Trophoblast cell (in vitro differentiated cells and primary cell): ENCODE measurements around the gene TCHHL1.

Source experiments
- DNase-seq, 2 donors: peaks; one replicate each; pipeline ENCODE4 v3.0.0-alpha.2; 2016
- H2AFZ ChIP-seq: 2 replicates; pipeline ENCODE4 v1.6.1; 2013; ENCODE audit warnings: low read length, moderate library complexity, mild to moderate bottlenecking; ENCODE audit not compliant: insufficient read depth, poor library complexity
- H2AK5ac ChIP-seq: 2 replicates; pipeline ENCODE4 v1.6.1; 2013; ENCODE audit warnings: mild to moderate bottlenecking, low read length
- H2BK120ac ChIP-seq: 2 replicates; pipeline ENCODE4 v1.6.1; 2013; ENCODE audit warnings: low read length, mild to moderate bottlenecking, moderate library complexity; ENCODE audit not compliant: insufficient read depth, poor library complexity
- H2BK12ac ChIP-seq: 2 replicates; pipeline ENCODE4 v1.6.1; 2013; ENCODE audit warnings: mild to moderate bottlenecking, low read length, moderate library complexity
- H2BK5ac ChIP-seq: 2 replicates; pipeline ENCODE4 v1.6.1; 2013; ENCODE audit warnings: low read length, low read depth, moderate library complexity, mild to moderate bottlenecking; ENCODE audit not compliant: poor library complexity
- H3K14ac ChIP-seq: 2 replicates; pipeline ENCODE4 v1.6.1; 2013; ENCODE audit warnings: mild to moderate bottlenecking, low read length
- H3K18ac ChIP-seq: 2 replicates; pipeline ENCODE4 v1.6.1; 2013; ENCODE audit warnings: mild to moderate bottlenecking, low read length
- H3K23ac ChIP-seq: 2 replicates; pipeline ENCODE4 v1.6.1; 2013; ENCODE audit warnings: low read length
- H3K27ac ChIP-seq: 2 replicates; pipeline ENCODE4 v1.5.1; 2013; ENCODE audit warnings: low read depth, mild to moderate bottlenecking, inconsistent platforms, low read length, moderate library complexity
- H3K27me3 ChIP-seq: 2 replicates; pipeline ENCODE4 v1.6.1; 2013; ENCODE audit warnings: inconsistent platforms, mild to moderate bottlenecking, low read length, moderate library complexity; ENCODE audit not compliant: insufficient read depth
- H3K36me3 ChIP-seq, 2 experiments: 1 replicate in 1 of 2; 2 replicates in 1 of 2; pipeline ENCODE4 v1.6.1; 2013; ENCODE audit warnings: low read length in 2 of 2, mild to moderate bottlenecking in 2 of 2, moderate library complexity in 1 of 2; ENCODE audit not compliant: insufficient read depth in 2 of 2, control insufficient read depth in 1 of 2
- H3K4ac ChIP-seq: 2 replicates; pipeline ENCODE4 v1.6.1; 2013; ENCODE audit warnings: low read depth, mild to moderate bottlenecking, low read length, moderate library complexity
- H3K4me1 ChIP-seq, 2 experiments: 1 replicate in 1 of 2; 2 replicates in 1 of 2; pipeline ENCODE4 v1.6.1; 2013; ENCODE audit warnings: low read length in 2 of 2, mild to moderate bottlenecking in 2 of 2, moderate library complexity in 1 of 2; ENCODE audit not compliant: insufficient read depth in 2 of 2, control insufficient read depth in 1 of 2
- H3K4me2 ChIP-seq: 2 replicates; pipeline ENCODE4 v1.6.1; 2013; ENCODE audit warnings: inconsistent platforms, mild to moderate bottlenecking, low read length, moderate library complexity
- H3K4me3 ChIP-seq: 2 replicates; pipeline ENCODE4 v1.5.1; 2013; ENCODE audit warnings: mild to moderate bottlenecking, low read depth, low read length, inconsistent platforms
- H3K79me1 ChIP-seq: one replicate; pipeline ENCODE4 v1.6.1; 2013; ENCODE audit warnings: low read length
- H3K79me2 ChIP-seq: 2 replicates; pipeline ENCODE4 v1.6.1; 2013; ENCODE audit warnings: low read length, mild to moderate bottlenecking; ENCODE audit not compliant: control insufficient read depth, insufficient read depth, poor library complexity
- H3K9ac ChIP-seq: 2 replicates; pipeline ENCODE4 v1.6.1; 2013; ENCODE audit warnings: mild to moderate bottlenecking, low read length
- H3K9me3 ChIP-seq: 2 replicates; pipeline ENCODE4 v1.6.1; 2013; ENCODE audit warnings: low read depth, mild to moderate bottlenecking, control low read depth, inconsistent platforms, low read length; ENCODE audit not compliant: insufficient read depth
- H4K12ac ChIP-seq: 2 replicates; pipeline ENCODE4 v1.6.1; 2013; ENCODE audit warnings: low read depth, mild to moderate bottlenecking, low read length, moderate library complexity
- H4K8ac ChIP-seq: 2 replicates; pipeline ENCODE4 v1.6.1; 2013; ENCODE audit warnings: low read depth, mild to moderate bottlenecking, low read length, moderate library complexity
- H4K91ac ChIP-seq: one replicate; pipeline ENCODE4 v1.6.1; 2013; ENCODE audit warnings: low read depth, mild to moderate bottlenecking, low read length, moderate library complexity
- WGBS: extraction: QIAGEN DNeasy Blood & Tissue Kit; methylation state at CpG from one replicate; pipeline ENCODE4 v1.1.7; 2013; ENCODE audit warnings: missing lambda C conversion rate; ENCODE audit not compliant: insufficient read length, insufficient coverage; ENCODE audit errors: extremely low coverage; 5-methylcytosine and 5-hydroxymethylcytosine counted together

The TCHHL1 gene

DNA sequence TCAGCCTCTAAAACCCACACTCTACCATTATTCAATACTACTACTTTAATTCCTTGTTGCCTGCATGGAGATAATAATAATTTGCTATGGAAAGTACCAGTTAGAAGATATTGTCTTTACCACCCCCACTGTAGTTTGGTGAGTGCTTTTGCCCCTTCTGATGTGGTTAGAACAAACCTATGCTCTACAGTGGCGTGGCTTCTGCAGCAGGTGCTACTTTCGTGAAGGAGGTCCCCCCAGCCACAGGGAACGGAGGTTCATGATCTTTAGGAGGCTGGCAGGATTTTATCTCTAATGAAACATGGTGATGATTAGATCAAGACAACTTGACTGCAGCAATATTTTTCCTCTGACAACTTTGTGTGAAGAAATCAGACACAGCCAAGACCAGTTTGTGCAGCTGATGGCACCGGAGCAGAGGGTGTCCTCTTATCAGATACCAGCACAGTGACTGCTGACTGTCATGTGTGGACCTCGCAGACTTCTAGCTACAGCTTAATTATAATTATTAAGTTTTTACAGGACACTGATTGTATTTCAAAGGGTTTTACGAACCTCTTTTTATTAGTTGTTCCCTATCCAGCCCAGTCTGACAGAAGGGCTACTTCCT is 37.1 kb upstream of the TCHHL1 start:
- Histone ChIP-seq H3K4me1 (no peaks in the 10 kb centered on the region), H2BK120ac (no peak overlapping the region), H3K23ac (no peak overlapping the region), H4K8ac (no peak overlapping the region), H2BK12ac (no peak overlapping the region), H3K79me1 (no peaks in the 10 kb centered on the region), H3K36me3 (no peaks in the 10 kb centered on the region), H2AFZ (no peak overlapping the region), H3K14ac (no peak overlapping the region), H4K12ac (no peak overlapping the region), H3K27me3 (no peaks in the 10 kb centered on the region), H3K4me2 (no peak overlapping the region), H3K27ac (no peak overlapping the region), H3K9ac (no peak overlapping the region), H3K4me3 (no peak overlapping the region), H4K91ac (no peak overlapping the region), H3K79me2 (no peaks in the 10 kb centered on the region), H3K4ac (no peak overlapping the region), H2AK5ac (no peak overlapping the region), H3K18ac (no peak overlapping the region), H3K9me3 (peaks cover 7% of the 10 kb centered on the region), H2BK5ac (no peak overlapping the region)
- peak; percentile 57 to 65 for DNase-seq
- no CpG with 5 or more reads among the region's 6 CpGs for WGBS

- no peak overlapping the region for H4K91ac ChIP-seq
- no peaks in the 10 kb centered on the region for H3K4me1 ChIP-seq
- H3K27me3 ChIP-seq: peaks cover 2% of the 10 kb centered on the region
- no peak overlapping the region for H3K18ac ChIP-seq
- H3K9me3 ChIP-seq: no peaks in the 10 kb centered on the region
- H3K4me2 ChIP-seq: no peak overlapping the region
- H4K12ac ChIP-seq: no peak overlapping the region
- no peak overlapping the region for H3K27ac ChIP-seq
- H3K79me1 ChIP-seq: no peaks in the 10 kb centered on the region
- H3K14ac ChIP-seq: no peak overlapping the region
- no peak overlapping the region for H2AFZ ChIP-seq
- no peak overlapping the region for H3K9ac ChIP-seq
- no peak overlapping the region for H2AK5ac ChIP-seq
- no peak overlapping the region for H3K4me3 ChIP-seq
- WGBS: no CpG with 5 or more reads among the region's 1 CpG
- H3K79me2 ChIP-seq: no peaks in the 10 kb centered on the region
- no peak overlapping the region for H4K8ac ChIP-seq
- H3K4ac ChIP-seq: no peak overlapping the region
- no peak overlapping the region for H2BK120ac ChIP-seq
- H2BK12ac ChIP-seq: no peak overlapping the region
- no peak overlapping the region for H3K23ac ChIP-seq
- DNase-seq: no peak
- H3K36me3 ChIP-seq: no peaks in the 10 kb centered on the region
- no peak overlapping the region for H2BK5ac ChIP-seq
These were observed 30.1 kb upstream of the TCHHL1 start for GRCh38 chr1:152118915-152119314.

DNA sequence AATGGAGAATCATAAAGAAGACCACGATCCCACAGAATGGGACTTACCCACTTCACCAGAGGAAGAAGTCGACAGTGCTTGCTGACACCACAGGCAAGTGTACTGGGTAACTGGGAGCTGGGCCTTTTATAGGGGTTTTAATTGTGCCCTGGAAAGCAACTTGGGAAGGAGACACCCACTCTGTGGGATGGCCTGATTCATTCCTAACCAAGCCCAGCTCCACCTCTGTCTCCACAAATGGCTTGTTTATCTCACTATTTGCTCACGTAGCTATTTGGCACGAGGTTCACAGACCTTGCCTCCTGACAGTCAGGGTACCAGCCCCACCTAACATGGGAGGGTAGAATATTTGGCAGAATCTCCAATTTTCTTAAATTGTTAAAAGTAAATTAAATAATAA is 26.5 kb upstream of the TCHHL1 start, which contains the start of gene TCHH:
TCHH (minus strand) TSS at position 101 of the 400 bp plus-strand sequence. CDS start 1,364 bp downstream, outside the sequence.
- no peak within 1 kb of the TSS for H2BK12ac ChIP-seq
- peaks cover 33% of the 10 kb centered on the region for H3K27me3 ChIP-seq
- no peak within 1 kb of the TSS for H3K4me3 ChIP-seq
- no peak within 1 kb of the TSS for H2AFZ ChIP-seq
- H3K4ac ChIP-seq: no peak within 1 kb of the TSS
- H3K9me3 ChIP-seq: peaks cover 17% of the 10 kb centered on the region
- no peak within 1 kb of the TSS for H3K18ac ChIP-seq
- H2BK5ac ChIP-seq: no peak within 1 kb of the TSS
- H3K79me2 ChIP-seq: no peaks in the 10 kb centered on the region
- no peaks in the 10 kb centered on the region for H3K79me1 ChIP-seq
- no peak for DNase-seq
- peaks cover 6 to 9% of the 10 kb centered on the region in 2 experiments for H3K4me1 ChIP-seq
- H3K4me2 ChIP-seq: no peak within 1 kb of the TSS
- no peak within 1 kb of the TSS for H4K91ac ChIP-seq
- H3K27ac ChIP-seq: no peak within 1 kb of the TSS
- no peak within 1 kb of the TSS for H3K23ac ChIP-seq
- H3K36me3 ChIP-seq: no peaks in the 10 kb centered on the region
- no peak within 1 kb of the TSS for H3K14ac ChIP-seq
- H4K8ac ChIP-seq: no peak within 1 kb of the TSS
- WGBS: no CpG with 5 or more reads among the region's 4 CpGs
- H3K9ac ChIP-seq: peak within 1 kb of the TSS; percentile 28
- no peak within 1 kb of the TSS for H2AK5ac ChIP-seq
- no peak within 1 kb of the TSS for H2BK120ac ChIP-seq
- H4K12ac ChIP-seq: no peak within 1 kb of the TSS

DNA sequence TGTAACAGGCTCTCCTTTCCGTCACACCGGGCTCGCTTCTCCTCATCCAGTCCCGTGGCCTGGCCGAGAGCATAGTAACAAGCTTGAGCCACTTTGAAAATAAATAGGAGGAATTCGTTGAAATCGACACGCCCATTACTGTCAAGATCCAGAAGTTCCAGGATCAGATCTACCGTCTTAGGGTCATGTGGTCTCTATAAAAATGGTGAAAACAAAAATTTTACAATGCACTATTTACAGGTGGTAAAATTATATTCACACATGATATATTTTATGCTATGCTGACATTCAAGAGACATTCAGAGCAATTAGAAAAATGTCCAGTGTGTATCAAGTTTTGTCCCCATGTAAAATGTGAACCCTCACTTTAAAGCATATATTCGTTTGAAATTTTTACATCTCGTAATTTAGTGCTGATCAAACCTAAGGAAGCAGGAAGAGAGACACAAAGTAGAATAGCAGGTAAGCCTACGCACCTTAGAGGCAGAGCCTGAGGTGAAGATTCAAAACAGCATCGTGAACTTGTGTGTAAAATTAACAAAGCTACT is 24.1 kb upstream of the TCHHL1 start:
- Histone ChIP-seq H4K12ac (no peak overlapping the region), H2BK12ac (no peak overlapping the region), H3K4ac (no peak overlapping the region)

More for the DNA sequence above, 24.1 kb upstream of the TCHHL1 start:
- Histone ChIP-seq H3K4me3 (no peak overlapping the region), H2AFZ (no peak overlapping the region), H3K79me1 (no peaks in the 10 kb centered on the region), H4K8ac (no peak overlapping the region), H2BK120ac (no peak overlapping the region), H3K9ac (no peak overlapping the region), H3K18ac (no peak overlapping the region), H2AK5ac (no peak overlapping the region), H3K9me3 (peaks cover 39% of the 10 kb centered on the region), H3K79me2 (no peaks in the 10 kb centered on the region), H3K4me1 (peaks cover 6 to 12% of the 10 kb centered on the region in 2 experiments), H3K36me3 (no peaks in the 10 kb centered on the region), H4K91ac (no peak overlapping the region), H3K23ac (no peak overlapping the region), H3K27me3 (peaks cover 57% of the 10 kb centered on the region), H2BK5ac (no peak overlapping the region), H3K4me2 (peak overlapping the region; percentile 37), H3K14ac (no peak overlapping the region), H3K27ac (no peak overlapping the region)
- WGBS: no CpG with 5 or more reads among the region's 13 CpGs
- no peak for DNase-seq
